Smooth muscle cell (in vitro differentiated cells): Measurements from ENCODE around the gene CYP26B1. TPM values are rescaled to one million over a fixed set of nuclear protein-coding genes. Genes with fewer than 3 reads are reported as not detected.

ENCODE experiments used
- DNase-seq: peaks from one replicate; lab custom pipeline; 2025; ENCODE audit not compliant: unreplicated experiment; lab: John Stamatoyannopoulos, UW
- H2AFZ ChIP-seq: fragments of 200-600 bp; sonication (generic); 2 replicates; pipeline ENCODE4 v1.6.0; 2016; ENCODE audit warnings: antibody characterized with exemption, low read depth, mild to moderate bottlenecking
- H3F3A ChIP-seq: fragments of 200-600 bp; sonication (generic); 2 replicates; pipeline ENCODE4 v1.6.0; 2017; ENCODE audit warnings: antibody characterized with exemption, low read depth
- H3K27ac ChIP-seq: fragments of 200-600 bp; sonication (generic); 2 replicates; pipeline ENCODE4 v1.5.1; 2016; ENCODE audit warnings: low read depth, mild to moderate bottlenecking
- H3K27me3 ChIP-seq: fragments of 200-600 bp; sonication (generic); 2 replicates; pipeline ENCODE4 v1.6.1; 2016; ENCODE audit warnings: low read depth, mild to moderate bottlenecking
- H3K36me3 ChIP-seq: fragments of 200-600 bp; sonication (generic); 2 replicates; pipeline ENCODE4 v1.5.1; 2016; ENCODE audit warnings: low read depth
- H3K4me1 ChIP-seq: fragments of 200-600 bp; sonication (generic); 2 replicates; pipeline ENCODE4 v1.5.1; 2016; ENCODE audit warnings: low read depth
- H3K4me2 ChIP-seq: fragments of 200-600 bp; sonication (generic); 2 replicates; pipeline ENCODE4 v1.6.0; 2016; ENCODE audit warnings: mild to moderate bottlenecking
- H3K4me3 ChIP-seq: fragments of 200-600 bp; sonication (generic); 2 replicates; pipeline ENCODE4 v1.5.1; 2016; ENCODE audit warnings: mild to moderate bottlenecking
- H3K79me2 ChIP-seq: fragments of 200-600 bp; sonication (generic); 2 replicates; pipeline ENCODE4 v1.6.0; 2016; ENCODE audit warnings: low read depth, mild to moderate bottlenecking
- H3K9ac ChIP-seq: fragments of 200-600 bp; sonication (generic); 2 replicates; pipeline ENCODE4 v1.6.0; 2016; ENCODE audit warnings: low read depth
- H3K9me3 ChIP-seq: fragments of 200-600 bp; sonication (generic); replicated peaks from 2 replicates; pipeline ENCODE4 v1.5.1; 2016; ENCODE audit warnings: low read depth
- H4K20me1 ChIP-seq: fragments of 200-600 bp; sonication (generic); 2 replicates; pipeline ENCODE4 v1.6.0; 2016; ENCODE audit warnings: low read depth
- WGBS: methylation state at CpG from one replicate; pipeline ENCODE4 v1.1.7; 2016; ENCODE audit warnings: low lambda C conversion rate; 5-methylcytosine and 5-hydroxymethylcytosine counted together
- polyA plus RNA-seq: library from polyadenylated mRNA; unstranded; fragments of >200 nt; fragmentation: Nextera tagmentation; extraction: Ambion mirVana; gene quantifications from 2 replicates; pipeline ENCODE4 v1.2.1, GENCODE V29; 2016
- total RNA-seq: library from RNA; depleted of rRNA; stranded (reverse); fragments of >200 nt; gene quantifications from 2 replicates; pipeline ENCODE4 v1.2.3, GENCODE V29; 2014
- TF ChIP-seq, protein P1 (sequence below): fragments of 200-600 bp; sonication (generic); IDR thresholded peaks from 2 replicates; pipeline ENCODE4 v1.5.1; 2017; ENCODE audit warnings: borderline replicate concordance, mild to moderate bottlenecking, antibody characterized with exemption; ENCODE audit not compliant: insufficient read depth, poor library complexity, severe bottlenecking

The CYP26B1 gene
- total and polyA plus RNA-seq, 2 experiments from 2014 or later, result 0.48 to 1.1 TPM

GRCh38 chr2:72185206-72185605, 37.5 kb upstream of the CYP26B1 start:
- H3K36me3 ChIP-seq, result no peaks in the 10 kb centered on the region
- H3K4me3 ChIP-seq, result no peak overlapping the region
- H3K9me3 ChIP-seq, result no peaks in the 10 kb centered on the region
- TF ChIP-seq, protein P1, sequence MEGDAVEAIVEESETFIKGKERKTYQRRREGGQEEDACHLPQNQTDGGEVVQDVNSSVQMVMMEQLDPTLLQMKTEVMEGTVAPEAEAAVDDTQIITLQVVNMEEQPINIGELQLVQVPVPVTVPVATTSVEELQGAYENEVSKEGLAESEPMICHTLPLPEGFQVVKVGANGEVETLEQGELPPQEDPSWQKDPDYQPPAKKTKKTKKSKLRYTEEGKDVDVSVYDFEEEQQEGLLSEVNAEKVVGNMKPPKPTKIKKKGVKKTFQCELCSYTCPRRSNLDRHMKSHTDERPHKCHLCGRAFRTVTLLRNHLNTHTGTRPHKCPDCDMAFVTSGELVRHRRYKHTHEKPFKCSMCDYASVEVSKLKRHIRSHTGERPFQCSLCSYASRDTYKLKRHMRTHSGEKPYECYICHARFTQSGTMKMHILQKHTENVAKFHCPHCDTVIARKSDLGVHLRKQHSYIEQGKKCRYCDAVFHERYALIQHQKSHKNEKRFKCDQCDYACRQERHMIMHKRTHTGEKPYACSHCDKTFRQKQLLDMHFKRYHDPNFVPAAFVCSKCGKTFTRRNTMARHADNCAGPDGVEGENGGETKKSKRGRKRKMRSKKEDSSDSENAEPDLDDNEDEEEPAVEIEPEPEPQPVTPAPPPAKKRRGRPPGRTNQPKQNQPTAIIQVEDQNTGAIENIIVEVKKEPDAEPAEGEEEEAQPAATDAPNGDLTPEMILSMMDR, result no peak
- no peak for DNase-seq
- no peaks in the 10 kb centered on the region for H3K79me2 ChIP-seq
- WGBS, result 96% methylated on average over 1 of the region's 1 CpG
- no peak overlapping the region for H3K27ac ChIP-seq
- H3K4me1 ChIP-seq, result no peaks in the 10 kb centered on the region
- no peak overlapping the region for H3K9ac ChIP-seq
- no peaks in the 10 kb centered on the region for H3F3A ChIP-seq
- H3K4me2 ChIP-seq, result no peak overlapping the region
- H2AFZ ChIP-seq, result no peak overlapping the region
- H4K20me1 ChIP-seq, result no peaks in the 10 kb centered on the region
- no peaks in the 10 kb centered on the region for H3K27me3 ChIP-seq

DNA sequence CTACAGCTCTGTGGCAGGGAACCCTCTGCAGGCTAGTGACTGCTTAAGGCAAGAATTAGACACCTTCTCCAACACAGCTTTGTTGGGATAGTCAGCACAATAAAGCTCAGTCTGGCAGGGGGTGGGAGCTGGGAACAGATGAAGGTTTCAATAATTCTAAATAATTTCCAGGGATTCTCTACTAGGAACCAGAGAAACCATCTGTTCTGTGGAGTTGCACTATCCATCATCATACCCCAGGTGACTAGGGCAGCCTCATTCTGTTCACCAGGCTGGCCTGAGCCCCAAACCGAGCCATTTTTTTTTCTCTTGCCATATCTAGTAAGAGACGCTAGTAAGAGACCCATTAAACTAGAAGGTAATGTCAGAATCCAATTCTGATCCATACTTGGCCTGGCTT, 35.8 kb upstream of the CYP26B1 start:
- TF ChIP-seq, protein P1, result no peak
- Histone ChIP-seq H3K9me3 (no peaks in the 10 kb centered on the region), H4K20me1 (no peaks in the 10 kb centered on the region), H3K9ac (no peak overlapping the region), H3K27me3 (no peaks in the 10 kb centered on the region), H2AFZ (no peak overlapping the region), H3K79me2 (no peaks in the 10 kb centered on the region), H3K27ac (no peak overlapping the region), H3K4me3 (no peak overlapping the region), H3K4me2 (no peak overlapping the region), H3K36me3 (no peaks in the 10 kb centered on the region), H3K4me1 (no peaks in the 10 kb centered on the region), H3F3A (no peaks in the 10 kb centered on the region)
- WGBS, result 100% methylated on average over 2 of the region's 2 CpGs
- no peak for DNase-seq

DNA sequence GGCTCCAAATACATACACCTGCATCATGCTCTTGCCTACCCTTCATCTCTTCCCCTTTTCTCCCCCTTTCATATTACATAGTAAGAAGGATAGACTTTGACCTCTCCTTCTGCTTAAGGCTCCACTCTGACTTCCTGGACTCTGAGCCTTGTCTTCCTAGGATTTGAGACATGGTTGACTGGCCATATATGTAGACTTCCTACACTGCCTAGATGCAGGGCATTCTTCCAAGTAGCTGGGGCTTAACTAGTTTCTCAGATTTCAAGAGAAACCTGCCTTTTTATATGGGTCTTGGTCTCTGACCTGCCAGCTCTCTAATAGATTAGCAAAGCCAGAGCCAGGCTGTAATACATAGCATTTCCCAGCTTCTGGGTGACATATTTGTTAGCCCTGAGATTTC, 35.4 kb upstream of the CYP26B1 start:
- no peaks in the 10 kb centered on the region for H3K4me1 ChIP-seq
- no peak for DNase-seq
- H3K27ac ChIP-seq, result no peak overlapping the region
- no peaks in the 10 kb centered on the region for H3K27me3 ChIP-seq
- H4K20me1 ChIP-seq, result no peaks in the 10 kb centered on the region
- H2AFZ ChIP-seq, result no peak overlapping the region
- no peak overlapping the region for H3K4me2 ChIP-seq
- H3K9ac ChIP-seq, result no peak overlapping the region
- no peaks in the 10 kb centered on the region for H3F3A ChIP-seq
- no peak overlapping the region for H3K4me3 ChIP-seq
- H3K9me3 ChIP-seq, result no peaks in the 10 kb centered on the region
- H3K79me2 ChIP-seq, result no peaks in the 10 kb centered on the region
- TF ChIP-seq, protein P1, result no peak
- no peaks in the 10 kb centered on the region for H3K36me3 ChIP-seq

GRCh38 chr2:72182547-72182946, 34.9 kb upstream of the CYP26B1 start:
- no peaks in the 10 kb centered on the region for H3K27me3 ChIP-seq
- no peak for DNase-seq
- no peak overlapping the region for H3K4me2 ChIP-seq
- no peak overlapping the region for H2AFZ ChIP-seq
- H3K79me2 ChIP-seq, result no peaks in the 10 kb centered on the region
- H3F3A ChIP-seq, result no peaks in the 10 kb centered on the region
- no peaks in the 10 kb centered on the region for H4K20me1 ChIP-seq
- no peaks in the 10 kb centered on the region for H3K4me1 ChIP-seq
- no peaks in the 10 kb centered on the region for H3K9me3 ChIP-seq
- H3K27ac ChIP-seq, result no peak overlapping the region
- no peak overlapping the region for H3K4me3 ChIP-seq
- H3K9ac ChIP-seq, result no peak overlapping the region
- H3K36me3 ChIP-seq, result no peaks in the 10 kb centered on the region
- TF ChIP-seq, protein P1, result no peak
- WGBS, result 98% methylated on average over 4 of the region's 4 CpGs
